K562 (cell line): Measurements from ENCODE around the gene TRAPPC12. TPM values are rescaled to one million over a fixed set of nuclear protein-coding genes. Genes with fewer than 3 reads are reported as not detected.

Experiments used
- ATAC-seq: fragments of 200-7000 bp; cut with Tn5 transposase; 3 replicates; pipeline ENCODE4 v1.9.1; 2020; ENCODE audit warnings: moderate library complexity
- BruUV-seq: library from RNA; stranded (reverse); fragments of 400-500 nt; replicated peaks from 2 replicates; lab custom pipeline; 2021; lab: Mats Ljungman, UMichigan
- CTCF ChIA-PET: fragments of 300-600 bp; formaldehyde crosslinking; extraction: SDS; loops from one replicate; lab custom pipeline; 2021; ENCODE audit warnings: low intra/inter-chr PET ratio; lab: Yijun Ruan, JAX
- POLR2A ChIA-PET: fragments of 300-600, 350-650 bp; sonication (Branson Sonifier 250); formaldehyde crosslinking; extraction: SDS; loops from one replicate; lab custom pipeline; 2021; ENCODE audit warnings: antibody characterized with exemption, inconsistent platforms; lab: Yijun Ruan, JAX
- DNase-seq, 4 experiments: peaks; one replicate each; pipeline versions ENCODE4 v3.0.0 to v3.0.0-alpha.2; 2011 to 2018; ENCODE audit warnings: low spot score in 3 of 4, mixed read lengths in 3 of 4; ENCODE audit errors: extremely low read depth in 1 of 4
- FAIRE-seq: peaks from 2 replicates; lab custom pipeline; 2011; peaks lifted over from hg19 to GRCh38; lab: Jason Lieb, UNC
- H2AFZ ChIP-seq: 2 replicates; pipeline ENCODE4 v1.6.0; 2011; ENCODE audit warnings: low read depth, low read length, control low read depth, inconsistent platforms
- H3K27ac ChIP-seq: fragments of 200-600 bp; 3 replicates; pipeline ENCODE4 v1.8.0; 2011; ENCODE audit warnings: low read depth, mild to moderate bottlenecking, control low read depth, inconsistent platforms, low read length, moderate library complexity, mixed read lengths; ENCODE audit errors: extremely low read depth
- H3K27me3 ChIP-seq, 2 experiments: fragments of 300-600 bp in 1 of 2; 2 replicates in 1 of 2; 3 replicates in 1 of 2; pipeline versions ENCODE4 v1.6.0 to v1.8.0; 2011; ENCODE audit warnings: inconsistent platforms in 2 of 2, low read length in 2 of 2, mild to moderate bottlenecking in 1 of 2, mixed read lengths in 1 of 2, moderate library complexity in 1 of 2; ENCODE audit not compliant: control insufficient read depth in 2 of 2, insufficient read depth in 2 of 2
- H3K36me3 ChIP-seq: fragments of 300-600 bp; 3 replicates; pipeline ENCODE4 v1.8.0; 2011; ENCODE audit warnings: mild to moderate bottlenecking, low read length, inconsistent platforms; ENCODE audit not compliant: control insufficient read depth, insufficient read depth
- H3K4me1 ChIP-seq, 2 experiments: fragments of 200-600 bp in 1 of 2; replicated peaks in 1 of 2; 2 replicates in 1 of 2; 3 replicates in 1 of 2; pipeline versions ENCODE4 v1.5.1 to v1.8.0; 2011; ENCODE audit warnings: inconsistent platforms in 2 of 2, low read length in 2 of 2, mild to moderate bottlenecking in 1 of 2, mixed read lengths in 1 of 2, moderate library complexity in 1 of 2; ENCODE audit not compliant: control insufficient read depth in 2 of 2, insufficient read depth in 2 of 2
- H3K4me2 ChIP-seq: 2 replicates; pipeline ENCODE4 v1.6.1; 2011; ENCODE audit warnings: low read length, control low read depth, inconsistent platforms, mixed read lengths; ENCODE audit not compliant: insufficient read depth
- H3K4me3 ChIP-seq: fragments of 200-600 bp; sonication (generic), shearing (Covaris generic); 2 replicates; pipeline ENCODE4 v1.5.1; 2016; ENCODE audit warnings: control low read depth, inconsistent platforms
- H3K79me2 ChIP-seq: fragments of 200-600 bp; 3 replicates; pipeline ENCODE4 v1.8.0; 2011; ENCODE audit warnings: low read length, inconsistent platforms; ENCODE audit not compliant: control insufficient read depth, insufficient read depth
- H3K9ac ChIP-seq, 2 experiments: 2 replicates each; pipeline versions ENCODE4 v1.6.0 to v1.6.1; 2011; ENCODE audit warnings: low read depth in 2 of 2, low read length in 2 of 2, control low read depth in 1 of 2, inconsistent platforms in 1 of 2, mild to moderate bottlenecking in 1 of 2, mixed read lengths in 1 of 2; ENCODE audit not compliant: insufficient read depth in 1 of 2
- H3K9me1 ChIP-seq: one replicate; pipeline ENCODE4 v1.6.0; 2011; ENCODE audit warnings: inconsistent platforms, mild to moderate bottlenecking, low read length, moderate library complexity; ENCODE audit not compliant: control insufficient read depth, insufficient read depth
- H3K9me3 ChIP-seq: replicated peaks from 2 replicates; pipeline ENCODE4 v1.5.1; 2011; ENCODE audit warnings: low read depth, low read length, inconsistent platforms; ENCODE audit not compliant: control insufficient read depth, insufficient read depth
- H4K20me1 ChIP-seq: replicated peaks from 2 replicates; pipeline ENCODE4 v1.6.1; 2011; ENCODE audit warnings: low read length, inconsistent platforms, mixed read lengths; ENCODE audit not compliant: control insufficient read depth, insufficient read depth
- CHCHD3 ChIP-seq: fragments of 250-450 bp; sonication (Bioruptor Pico); IDR thresholded peaks from 2 replicates; pipeline ENCODE4 v2.1.2; 2022; ENCODE audit warnings: mild to moderate bottlenecking
- GTF2B ChIP-seq: IDR thresholded peaks from 2 replicates; pipeline ENCODE4 v1.6.1; 2011; ENCODE audit not compliant: insufficient read length; ENCODE audit errors: extremely low read depth
- GTF2F1 ChIP-seq: IDR thresholded peaks from 2 replicates; pipeline ENCODE4 v1.6.1; 2011; ENCODE audit warnings: low read depth, low read length, improper control_type of control experiment
- HMBOX1 ChIP-seq: sonication (generic); IDR thresholded peaks from 2 replicates; pipeline ENCODE4 v1.6.1; 2016
- IRF9 ChIP-seq: fragments of 450-650 bp; IDR thresholded peaks from 2 replicates; pipeline ENCODE4 v1.6.1; 2016; ENCODE audit warnings: missing biosample characterization, missing genetic modification characterization
- NFYB ChIP-seq: IDR thresholded peaks from 2 replicates; pipeline ENCODE4 v1.6.1; 2011; ENCODE audit warnings: mild to moderate bottlenecking, moderate library complexity; ENCODE audit not compliant: insufficient read length; ENCODE audit errors: extremely low read depth
- PTBP1 ChIP-seq: fragments of 200-400 bp; formaldehyde crosslinking; IDR thresholded peaks from 2 replicates; pipeline ENCODE4 v1.6.1; 2017; ENCODE audit warnings: low read depth, low read length
- RAD51 ChIP-seq: fragments of 450-650 bp; IDR thresholded peaks from 2 replicates; pipeline ENCODE4 v1.7.1; 2016; ENCODE audit warnings: low read depth, mild to moderate bottlenecking, borderline replicate concordance
- RNF2 ChIP-seq: sonication (generic); IDR thresholded peaks from 2 replicates; pipeline ENCODE4 v1.6.1; 2016
- SAP30 ChIP-seq: fragments of 200-600 bp; sonication (generic); IDR thresholded peaks from 2 replicates; pipeline ENCODE4 v1.6.1; 2012; ENCODE audit warnings: borderline replicate concordance, low read depth, mild to moderate bottlenecking, moderate library complexity, low read length, control low read depth, inconsistent platforms; ENCODE audit not compliant: insufficient read depth, poor library complexity, severe bottlenecking
- SMARCC2 ChIP-seq: fragments of 450-650 bp; IDR thresholded peaks from 2 replicates; pipeline ENCODE4 v1.6.1; 2017; ENCODE audit warnings: antibody characterized with exemption, moderate library complexity, mild to moderate bottlenecking, low read depth
- SMC3 ChIP-seq: conservative IDR thresholded peaks from 2 replicates; pipeline ENCODE4 v1.6.1; 2011; ENCODE audit warnings: low read depth, low read length, improper control_type of control experiment; ENCODE audit not compliant: insufficient read depth
- SP1 ChIP-seq: sonication (generic); formaldehyde crosslinking; IDR thresholded peaks from 2 replicates; pipeline ENCODE4 v1.8.1; 2022; ENCODE audit warnings: mild to moderate bottlenecking, missing genetic modification reagents
- TEAD1 ChIP-seq, 2 experiments: fragments of 450-650 bp in 1 of 2; sonication (generic) in 1 of 2; formaldehyde crosslinking; IDR thresholded peaks; 2 replicates each; pipeline versions ENCODE4 v1.4.0 to v1.8.0; 2020 to 2022; ENCODE audit warnings: mild to moderate bottlenecking in 2 of 2, missing genetic modification reagents in 1 of 2
- ZFP36 ChIP-seq: fragments of 150-350 bp; IDR thresholded peaks from 2 replicates; pipeline ENCODE4 v1.6.1; 2018; ENCODE audit warnings: low read length, low read depth; ENCODE audit not compliant: partially characterized antibody
- ZNF133 ChIP-seq: fragments of 250-450 bp; sonication (Bioruptor Pico); IDR thresholded peaks from 2 replicates; pipeline ENCODE4 v1.4.0; 2020; ENCODE audit warnings: mild to moderate bottlenecking
- ZNF354B ChIP-seq: fragments of 250-450 bp; sonication (Bioruptor Pico); IDR thresholded peaks from 2 replicates; pipeline ENCODE4 v1.4.0; 2020
- ZNF561 ChIP-seq: fragments of 450-650 bp; formaldehyde crosslinking; conservative IDR thresholded peaks from 2 replicates; pipeline ENCODE4 v1.4.0; 2020; ENCODE audit warnings: mild to moderate bottlenecking, moderate library complexity
- ZNF75A ChIP-seq: fragments of 450-650 bp; formaldehyde crosslinking; IDR thresholded peaks from 2 replicates; pipeline ENCODE4 v1.4.0; 2020; ENCODE audit warnings: mild to moderate bottlenecking
- WGBS: fragments of 100-300 bp; shearing (Covaris generic); methylation state at CpG from one replicate; pipeline ENCODE4 v1.1.6; 2016; ENCODE audit warnings: low coverage, mixed read lengths; ENCODE audit not compliant: insufficient coverage; ENCODE audit errors: missing lambda C conversion rate; 5-methylcytosine and 5-hydroxymethylcytosine counted together
- in situ Hi-C: fragments of 300-500 bp; cut with MboI; formaldehyde crosslinking; loops from 4 replicates; pipeline ENCODE4 v1.15.0; 2018; ENCODE audit warnings: inconsistent platforms, mixed read lengths
- intact Hi-C: fragments of 100-400 bp; cut with micrococcal nuclease; formaldehyde crosslinking; loops from 2 replicates; pipeline ENCODE4 v1.14.2; 2022
- polyA plus RNA-seq, 8 experiments: library from polyadenylated mRNA; depleted of rRNA in 4 of 8; stranded (reverse) in 5 of 8; unstranded in 3 of 8; fragments of >200 nt; fragmentation: Nextera tagmentation in 2 of 8; fragmentation: Illumina TruSeq in 1 of 8; extraction: Ambion mirVana in 2 of 8; extraction: Trizol in 1 of 8; gene quantifications; 2 replicates each; pipeline versions ENCODE4 v1.2.1 to v1.2.3, GENCODE V29; 2011 to 2014; ENCODE audit warnings: inconsistent platforms in 1 of 8, missing spikeins in 1 of 8
- total RNA-seq, 7 experiments: library from RNA; depleted of rRNA in 6 of 7; stranded (reverse); fragments of >200 nt in 6 of 7; fragmentation: Illumina TruSeq in 2 of 7; extraction: Trizol in 2 of 7; gene quantifications; 2 replicates each; pipeline versions ENCODE4 v1.2.1 to v1.2.3, GENCODE V29; 2011 to 2021; ENCODE audit warnings: low replicate concordance in 1 of 7

TRAPPC12 gene
- total and polyA plus RNA-seq, 9 of the 15 experiments (the other 6 are each of a cell fraction or from before 2014, with no cell fraction given) = 8.0 to 75.2 (median 39.1) TPM

- no peak for TF ChIP-seq TEAD1 (CRISPR knock-in tag; IDR thresholded peaks at IDR 0.05)
Observed at GRCh38 chr2:3491306-3491705, 111.8 kb downstream of the TRAPPC12 start (continued).

- Histone ChIP-seq H3K4me1 (peaks cover 12 to 43% of the 10 kb centered on the region in 2 experiments; a peak in 4 of 5 replicates), H3K9ac (no peak overlapping the region), H3K79me2 (no peaks in the 10 kb centered on the region), H3K9me1 (no peaks in the 10 kb centered on the region), H3K27ac (no peak overlapping the region), H3K9me3 (no peaks in the 10 kb centered on the region; the same call in 1 of the 2 replicates), H3K36me3 (peaks cover 6% of the 10 kb centered on the region; the same call in 2 of the 3 replicates), H3K4me2 (no peak overlapping the region), H3K4me3 (no peak overlapping the region), H3K27me3 (no peaks in the 10 kb centered on the region), H4K20me1 (no peaks in the 10 kb centered on the region), H2AFZ (no peak overlapping the region)
- POLR2A ChIA-PET = interaction anchor here (1.0 kb wide), 1 partner anchor 18 kb away, joined by 3 read pairs; no protein-coding TSS in a partner anchor
- CTCF ChIA-PET = no interaction called here
- in situ Hi-C loops (loop anchor here (10.0 kb wide), 1 partner anchor 163 kb away; the partner anchor contains the start of gene ALLC), intact Hi-C loops (no loop called here)
- DNase-seq = no peak
- 65% methylated on average over 17 of the region's 17 CpGs for WGBS
- no peak for ATAC-seq
- no peak for FAIRE-seq
- BruUV-seq = no TSS peak
- TF ChIP-seq SMC3 (no peak), ZNF354B (CRISPR knock-in tag) (no peak), SP1 (no peak), HMBOX1 (no peak), GTF2B (no peak), ZFP36 (no peak), NFYB (no peak), SAP30 (no peak), ZNF75A (CRISPR knock-in tag) (no peak), CHCHD3 (no peak), ZNF133 (CRISPR knock-in tag) (no peak), RAD51 (no peak), ZNF561 (CRISPR knock-in tag) (no peak), RNF2 (no peak), SMARCC2 (no peak), PTBP1 (no peak), IRF9 (tag) (no peak), GTF2F1 (no peak)
Observed at GRCh38 chr2:3491716-3492474, 112.4 kb downstream of the TRAPPC12 start.
